CD14-positive monocyte (primary cell): Measurements from ENCODE around the gene P3H3. TPM values are rescaled to one million over a fixed set of nuclear protein-coding genes. Genes with fewer than 3 reads are reported as not detected.
A peak's percentile ranks its signal among the peaks of the same experiment; 100 is the strongest.

Source experiments
- DNase-seq, 3 donors: peaks; one replicate each; pipeline ENCODE4 v3.0.0-alpha.2; 2011 to 2022
- H2AFZ ChIP-seq: 2 replicates; pipeline ENCODE4 v1.6.0; 2012; ENCODE audit warnings: mild to moderate bottlenecking, low read depth, low read length, inconsistent platforms; ENCODE audit not compliant: insufficient read depth, poor library complexity, severe bottlenecking
- H3K27ac ChIP-seq, 2 donors: 1 replicate in 1 of 2; 2 replicates in 1 of 2; pipeline ENCODE4 v1.5.1; 2012 to 2013; ENCODE audit warnings: low read length in 2 of 2, control low read depth in 1 of 2, inconsistent platforms in 1 of 2, low read depth in 1 of 2, mild to moderate bottlenecking in 1 of 2
- H3K27me3 ChIP-seq, 2 donors: one replicate each; pipeline versions ENCODE4 v1.6.0 to v1.6.1; 2011 to 2013; ENCODE audit warnings: low read length in 2 of 2; ENCODE audit not compliant: control insufficient read depth in 2 of 2, insufficient read depth in 2 of 2
- H3K36me3 ChIP-seq, 2 donors: replicated peaks in 1 of 2; 1 replicate in 1 of 2; 2 replicates in 1 of 2; pipeline versions ENCODE4 v1.5.1 to v1.6.1; 2012 to 2013; ENCODE audit warnings: low read length in 2 of 2, control low read depth in 1 of 2, inconsistent platforms in 1 of 2, mild to moderate bottlenecking in 1 of 2; ENCODE audit not compliant: insufficient read depth in 2 of 2, control insufficient read depth in 1 of 2
- H3K4me1 ChIP-seq, 2 donors: 1 replicate in 1 of 2; 2 replicates in 1 of 2; pipeline versions ENCODE4 v1.5.1 to v1.6.1; 2012 to 2013; ENCODE audit warnings: low read length in 2 of 2, control low read depth in 1 of 2, inconsistent platforms in 1 of 2, mild to moderate bottlenecking in 1 of 2, moderate library complexity in 1 of 2; ENCODE audit not compliant: insufficient read depth in 2 of 2, control insufficient read depth in 1 of 2
- H3K4me2 ChIP-seq: replicated peaks from 2 replicates; pipeline ENCODE3; 2012; ENCODE audit warnings: low read length, moderate library complexity, mild to moderate bottlenecking; ENCODE audit not compliant: poor library complexity, severe bottlenecking; ENCODE audit errors: extremely low read depth
- H3K4me3 ChIP-seq, 3 experiments: fragments of 200-600 bp in 1 of 3; sonication (generic) in 1 of 3; replicated peaks in 1 of 3; 1 replicate in 2 of 3; 2 replicates in 1 of 3; pipeline ENCODE4 v1.5.1; 2011 to 2013; ENCODE audit warnings: low read length in 3 of 3, mild to moderate bottlenecking in 3 of 3, control low read depth in 2 of 3, low read depth in 2 of 3, inconsistent platforms in 1 of 3, moderate library complexity in 1 of 3
- H3K79me2 ChIP-seq: 2 replicates; pipeline ENCODE4 v1.6.0; 2012; ENCODE audit warnings: mild to moderate bottlenecking, control low read depth, inconsistent platforms, low read length, moderate library complexity; ENCODE audit not compliant: insufficient read depth
- H3K9ac ChIP-seq: 2 replicates; pipeline ENCODE4 v1.6.0; 2017; ENCODE audit warnings: low read length, mild to moderate bottlenecking; ENCODE audit not compliant: insufficient read depth, poor library complexity, severe bottlenecking
- H3K9me3 ChIP-seq, 2 donors: replicated peaks in 1 of 2; 1 replicate in 1 of 2; 2 replicates in 1 of 2; pipeline versions ENCODE4 v1.5.1 to v1.6.1; 2012 to 2013; ENCODE audit warnings: low read length in 2 of 2, control low read depth in 1 of 2; ENCODE audit not compliant: control insufficient read depth in 1 of 2, insufficient read depth in 1 of 2
- H4K20me1 ChIP-seq: 2 replicates; pipeline ENCODE4 v1.6.0; 2012; ENCODE audit warnings: mild to moderate bottlenecking, low read length, control low read depth, moderate library complexity; ENCODE audit not compliant: insufficient read depth
- H3K27ac Mint-ChIP-seq, 7 donors: one replicate each; pipeline ENCODE4 v1.8.0; 2020; ENCODE audit warnings: mild to moderate bottlenecking in 7 of 7, mixed read lengths in 7 of 7, moderate library complexity in 6 of 7, inconsistent platforms in 2 of 7
- H3K27me3 Mint-ChIP-seq, 3 donors: one replicate each; pipeline ENCODE4 v1.8.0; 2021 to 2022; ENCODE audit warnings: low read depth in 3 of 3, mild to moderate bottlenecking in 3 of 3, mixed read lengths in 3 of 3, moderate library complexity in 3 of 3, inconsistent platforms in 1 of 3
- H3K36me3 Mint-ChIP-seq, 2 donors: one replicate each; pipeline ENCODE4 v1.8.0; 2020; ENCODE audit warnings: mixed read lengths in 2 of 2, inconsistent platforms in 1 of 2, mild to moderate bottlenecking in 1 of 2
- H3K4me1 Mint-ChIP-seq: one replicate; pipeline ENCODE4 v1.8.0; 2020; ENCODE audit warnings: mild to moderate bottlenecking, mixed read lengths
- H3K4me3 Mint-ChIP-seq, 2 donors: one replicate each; pipeline ENCODE4 v1.8.0; 2020; ENCODE audit warnings: mild to moderate bottlenecking in 2 of 2, mixed read lengths in 2 of 2, moderate library complexity in 1 of 2
- H3K9me3 Mint-ChIP-seq, 7 donors: one replicate each; pipeline ENCODE4 v1.8.0; 2020 to 2022; ENCODE audit warnings: mixed read lengths in 7 of 7, mild to moderate bottlenecking in 6 of 7, moderate library complexity in 6 of 7, inconsistent platforms in 2 of 7
- CTCF ChIP-seq: fragments of 200-600 bp; IDR thresholded peaks from one replicate; pipeline ENCODE4 v1.8.0; 2022; ENCODE audit warnings: antibody characterized with exemption, mild to moderate bottlenecking
- WGBS: methylation state at CpG from one replicate; pipeline ENCODE4 v1.1.5; 2013; ENCODE audit warnings: missing lambda C conversion rate; ENCODE audit not compliant: insufficient coverage; 5-methylcytosine and 5-hydroxymethylcytosine counted together
- intact Hi-C, 2 donors: fragments of 100-400 bp; cut with micrococcal nuclease; formaldehyde crosslinking; loops; one replicate each; pipeline versions ENCODE4 v1.15.0 to v1.15.1; 2023
- polyA plus RNA-seq, 3 donors: library from polyadenylated mRNA; depleted of rRNA in 1 of 3; unstranded in 2 of 3; stranded (reverse) in 1 of 3; fragments of 300-500 nt in 2 of 3; fragments of >200 nt in 1 of 3; fragmentation: Illumina TruSeq in 2 of 3; gene quantifications; 1 replicate in 2 of 3; 2 replicates in 1 of 3; pipeline ENCODE4 v1.2.3, GENCODE V29; 2012 to 2021

The P3H3 gene
- polyA plus RNA-seq, 3 donors, result 0.56 TPM; not detected in 2

DNA sequence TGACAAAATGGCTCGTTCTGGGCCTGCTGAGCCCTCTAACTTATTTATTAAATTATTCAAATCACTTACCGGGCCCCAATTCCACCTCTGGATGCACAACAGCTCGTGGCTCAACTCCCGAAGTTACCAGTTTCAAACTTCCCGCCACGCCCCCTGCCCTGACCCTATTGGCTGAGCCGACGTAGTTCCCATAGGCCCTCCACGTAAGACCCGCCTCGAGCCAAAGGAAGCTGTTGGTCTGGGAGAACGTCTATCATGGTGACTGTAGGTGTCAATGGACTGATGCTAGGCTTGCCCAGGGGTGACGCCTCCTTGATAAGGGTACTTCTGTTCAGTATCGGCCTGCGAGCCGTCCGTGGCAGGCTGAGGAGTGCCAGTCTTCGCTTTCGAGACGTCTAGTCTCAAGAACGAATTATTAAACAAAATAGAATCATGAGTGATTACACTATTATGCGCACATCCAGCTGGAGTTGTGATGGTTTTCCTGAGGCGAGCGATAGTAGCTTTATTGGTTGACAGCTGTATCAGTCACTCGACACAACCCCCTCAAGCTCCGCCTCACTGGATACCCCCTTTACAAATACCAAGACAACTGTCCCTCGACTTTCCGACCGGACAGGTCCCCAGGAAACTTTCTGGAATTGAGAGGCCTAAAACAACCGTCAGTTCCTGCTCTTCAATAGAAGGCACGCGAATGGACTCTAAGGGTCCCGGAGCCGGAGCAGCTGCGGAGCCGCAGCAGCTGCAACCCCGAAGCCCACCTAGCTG lies 23.1 kb downstream of the P3H3 start, which contains the start of gene CDCA3:
Gene CDCA3, minus strand, starts transcription at position 134 of the 768 bp plus-strand sequence. CDS start 334 bp downstream, outside the sequence.
- peak within 1 kb of the TSS; percentile 98 for H3K4me3 Mint-ChIP-seq
- no peaks in the 10 kb centered on the region for H3K27me3 ChIP-seq
- H3K27me3 Mint-ChIP-seq, result peaks cover 0 to 1% (median 0%) of the 10 kb centered on the region in 3 donors
- peak within 1 kb of the TSS; percentile 89 for H3K4me2 ChIP-seq
- intact Hi-C loops, result loop anchor here in 1 of 2 donors (2.0 to 10.0 kb wide), 2 partner anchors 53 to 189 kb away; partner anchors contain the start of genes ING4 and LRRC23
- peaks cover 36% of the 10 kb centered on the region for H3K4me1 Mint-ChIP-seq
- H3K9ac ChIP-seq, result peak within 1 kb of the TSS; percentile 62
- H3K36me3 Mint-ChIP-seq, result peaks cover 26 to 39% of the 10 kb centered on the region in 2 donors
- H3K9me3 ChIP-seq, result no peaks in the 10 kb centered on the region
- peaks cover 29 to 35% of the 10 kb centered on the region in 2 donors for H3K4me1 ChIP-seq
- peak within 1 kb of the TSS; percentile 56 to 93 (median 71) for H3K4me3 ChIP-seq
- under 1% methylated on average over 27 of the region's 37 CpGs for WGBS
- peaks cover 16 to 46% of the 10 kb centered on the region in 2 donors for H3K36me3 ChIP-seq
- peak within 1 kb of the TSS; percentile 73 to 85 for H3K27ac ChIP-seq
- DNase-seq, result peak; percentile 94 to 97 (median 97)
- H3K9me3 Mint-ChIP-seq, result peaks cover 0 to under 1% (median 0%) of the 10 kb centered on the region in 7 donors
- TF ChIP-seq CTCF, result no peak
- H2AFZ ChIP-seq, result peak within 1 kb of the TSS; percentile 83
- H3K27ac Mint-ChIP-seq, result peak within 1 kb of the TSS; percentile 95 to 99 (median 99)
- H4K20me1 ChIP-seq, result peaks cover 9% of the 10 kb centered on the region
- peaks cover 50% of the 10 kb centered on the region for H3K79me2 ChIP-seq

DNA sequence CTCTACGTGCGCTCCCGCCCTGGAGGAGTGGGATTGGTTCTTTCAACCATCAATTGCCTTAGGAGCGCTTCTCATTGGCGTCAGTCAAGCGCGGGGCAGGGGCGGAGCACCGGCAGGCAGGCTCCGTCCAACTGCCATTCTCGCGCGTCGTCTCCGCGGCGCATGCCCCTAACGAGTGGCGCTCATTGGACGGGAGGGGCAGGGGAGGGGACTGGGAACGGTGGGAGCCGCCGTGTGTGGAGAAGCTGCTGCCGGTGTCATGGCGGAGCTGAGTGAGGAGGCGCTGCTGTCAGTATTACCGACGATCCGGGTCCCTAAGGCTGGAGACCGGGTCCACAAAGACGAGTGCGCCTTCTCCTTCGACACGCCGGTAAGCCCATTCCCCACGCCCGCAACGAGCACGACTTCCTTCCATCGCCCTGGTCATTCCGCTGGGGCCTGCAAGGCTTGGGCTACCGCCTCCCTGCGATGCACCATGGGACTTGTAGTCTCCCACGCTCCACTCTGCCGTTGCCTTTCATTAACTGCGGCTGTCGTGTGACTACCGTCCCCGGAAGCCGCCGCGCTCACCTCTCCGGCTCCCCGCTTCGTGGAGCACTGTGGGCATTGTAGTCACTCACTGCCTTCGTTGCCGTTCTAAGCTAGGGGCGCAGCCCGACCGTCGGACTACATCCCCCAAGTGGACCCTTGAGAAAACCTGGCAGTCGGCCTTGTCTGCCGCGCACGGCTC lies 23.9 kb downstream of the P3H3 start, which contains the start of gene USP5:
Gene USP5, plus strand, starts transcription at position 230 of the 730 bp plus-strand sequence. Its CDS starts 30 bp downstream, at position 260.
- Histone ChIP-seq H3K27me3 (no peaks in the 10 kb centered on the region), H3K4me3 (peak within 1 kb of the TSS; percentile 56 to 93 (median 71)), H3K27ac (peak within 1 kb of the TSS; percentile 73 to 85), H3K9ac (peak within 1 kb of the TSS; percentile 62), H4K20me1 (peaks cover 9% of the 10 kb centered on the region), H3K36me3 (peaks cover 24 to 49% of the 10 kb centered on the region in 2 donors), H3K9me3 (no peaks in the 10 kb centered on the region), H3K4me2 (peak within 1 kb of the TSS; percentile 89), H3K79me2 (peaks cover 50% of the 10 kb centered on the region), H2AFZ (peak within 1 kb of the TSS; percentile 83), H3K4me1 (peaks cover 29 to 35% of the 10 kb centered on the region in 2 donors)
- Mint-ChIP-seq H3K27me3 (no peaks in the 10 kb centered on the region), H3K9me3 (peaks cover 0 to 1% (median 0%) of the 10 kb centered on the region in 7 donors), H3K36me3 (peaks cover 32 to 41% of the 10 kb centered on the region in 2 donors), H3K4me1 (peaks cover 28% of the 10 kb centered on the region), H3K27ac (peak within 1 kb of the TSS; percentile 95 to 99 (median 99)), H3K4me3 (peak within 1 kb of the TSS; percentile 98)
- TF ChIP-seq CTCF, result no peak
- peak; percentile 98 to 100 (median 99) for DNase-seq
- intact Hi-C loops, result loop anchor here in 1 of 2 donors (2.0 to 10.0 kb wide), 2 partner anchors 53 to 189 kb away; partner anchors contain the start of genes ING4 and LRRC23
- WGBS, result under 1% methylated on average over 65 of the region's 65 CpGs
